ENCODE data around the gene FLNC.
A peak's percentile ranks its signal among the peaks of the same experiment; 100 is the strongest.

The FLNC gene

DNA sequence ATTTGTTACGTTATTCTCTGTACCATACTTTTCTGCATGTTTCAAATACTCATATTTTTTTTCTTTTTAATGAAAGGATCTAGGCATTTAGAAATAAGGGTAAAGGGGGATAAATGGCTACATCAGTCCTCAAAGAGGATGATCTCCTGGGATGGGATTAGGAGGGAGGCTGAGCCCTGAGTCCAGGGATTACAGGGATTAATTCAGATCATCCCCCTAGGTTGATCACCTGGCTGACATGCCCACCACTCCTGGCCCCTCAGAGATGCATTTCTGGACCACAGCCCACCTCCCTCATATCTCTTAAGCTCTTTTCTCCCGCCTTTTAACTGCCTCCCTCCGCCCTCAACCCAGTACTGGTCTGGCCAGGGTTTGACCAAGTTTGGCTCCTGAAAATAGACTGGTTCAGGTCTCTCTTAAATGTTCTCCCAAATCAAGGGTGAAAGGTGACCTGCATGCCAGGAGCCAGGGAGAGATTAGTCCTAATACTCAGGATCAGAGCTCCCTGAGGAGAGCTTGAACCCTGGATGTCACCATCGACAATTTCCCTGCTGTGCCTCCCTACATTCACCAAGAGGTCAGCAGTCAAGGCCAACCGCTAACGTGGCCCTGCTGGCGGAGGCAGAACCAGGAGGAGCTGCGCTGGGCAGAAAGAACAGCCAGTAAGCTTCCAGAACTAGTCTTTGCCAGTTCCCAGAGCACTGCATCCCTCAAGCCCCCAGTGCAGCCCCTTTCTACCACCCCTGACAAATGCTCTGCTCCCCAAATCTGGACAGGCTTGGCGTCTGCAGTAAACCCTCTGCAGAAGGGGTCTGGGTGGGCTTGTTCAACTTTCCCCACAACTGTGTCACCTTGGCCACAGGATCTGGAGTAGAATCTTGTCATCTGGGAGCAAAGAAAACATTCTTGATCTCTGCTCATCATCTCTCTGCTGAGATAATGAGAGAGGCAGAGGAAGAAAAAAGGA, 41.5 kb upstream of the FLNC start:
- Mint-ChIP-seq H3K27ac (no peak overlapping the region), H3K36me3 (ENCODE audit: low read depth) (no peaks in the 10 kb centered on the region), H3K9me3 (no peaks in the 10 kb centered on the region), H3K4me3 (peak overlapping the region; percentile 89 to 94 (median 94)), H3K4me1 (peaks cover 14% of the 10 kb centered on the region), H3K27me3 (ENCODE audit: low read depth) (peaks cover 21% of the 10 kb centered on the region)
- TF ChIP-seq, protein P1, sequence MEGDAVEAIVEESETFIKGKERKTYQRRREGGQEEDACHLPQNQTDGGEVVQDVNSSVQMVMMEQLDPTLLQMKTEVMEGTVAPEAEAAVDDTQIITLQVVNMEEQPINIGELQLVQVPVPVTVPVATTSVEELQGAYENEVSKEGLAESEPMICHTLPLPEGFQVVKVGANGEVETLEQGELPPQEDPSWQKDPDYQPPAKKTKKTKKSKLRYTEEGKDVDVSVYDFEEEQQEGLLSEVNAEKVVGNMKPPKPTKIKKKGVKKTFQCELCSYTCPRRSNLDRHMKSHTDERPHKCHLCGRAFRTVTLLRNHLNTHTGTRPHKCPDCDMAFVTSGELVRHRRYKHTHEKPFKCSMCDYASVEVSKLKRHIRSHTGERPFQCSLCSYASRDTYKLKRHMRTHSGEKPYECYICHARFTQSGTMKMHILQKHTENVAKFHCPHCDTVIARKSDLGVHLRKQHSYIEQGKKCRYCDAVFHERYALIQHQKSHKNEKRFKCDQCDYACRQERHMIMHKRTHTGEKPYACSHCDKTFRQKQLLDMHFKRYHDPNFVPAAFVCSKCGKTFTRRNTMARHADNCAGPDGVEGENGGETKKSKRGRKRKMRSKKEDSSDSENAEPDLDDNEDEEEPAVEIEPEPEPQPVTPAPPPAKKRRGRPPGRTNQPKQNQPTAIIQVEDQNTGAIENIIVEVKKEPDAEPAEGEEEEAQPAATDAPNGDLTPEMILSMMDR (IDR thresholded peaks at IDR 0.05; ENCODE audit: unreplicated experiment in 3 of 3): no peak

DNA sequence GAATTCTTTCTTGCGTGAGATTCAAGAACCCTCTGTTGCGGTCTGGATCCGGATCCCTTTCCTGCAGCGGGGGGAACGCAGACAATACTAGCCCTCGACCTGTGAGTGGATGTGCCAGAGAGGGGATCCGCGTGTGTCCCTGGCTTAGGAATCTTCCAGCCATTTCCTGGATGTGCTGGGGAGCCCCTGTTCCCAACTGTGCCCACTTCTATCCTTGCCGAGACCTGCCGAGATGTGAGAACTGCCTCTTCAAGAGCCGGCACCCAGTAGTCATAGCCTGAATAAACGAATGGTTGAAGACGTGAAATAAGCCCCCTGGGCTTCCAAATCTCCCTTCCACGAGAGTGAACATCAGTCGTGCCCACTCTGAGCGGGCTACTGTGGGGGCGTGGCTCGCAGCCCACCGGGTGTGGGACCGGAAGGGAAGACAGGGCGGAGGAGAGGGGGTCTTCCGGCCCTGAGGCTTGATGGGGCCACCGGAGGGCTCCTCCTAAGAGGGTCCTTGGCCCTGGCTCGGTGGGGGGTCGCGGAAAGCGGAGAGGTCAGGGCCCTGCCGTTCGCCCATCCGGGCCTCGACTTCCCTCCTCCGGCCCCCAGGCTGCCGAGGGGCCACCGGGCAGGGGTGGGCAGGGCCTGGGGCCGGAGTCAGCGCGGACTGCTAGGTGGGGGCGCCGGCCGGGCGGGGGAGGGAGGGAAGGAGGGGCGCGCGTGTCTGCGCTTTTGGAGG, 39.7 kb upstream of the FLNC start:
- H3K27me3 Mint-ChIP-seq (ENCODE audit: low read depth): peaks cover 21% of the 10 kb centered on the region
- H3K36me3 Mint-ChIP-seq (ENCODE audit: low read depth): peaks cover 12% of the 10 kb centered on the region
- H3K9me3 Mint-ChIP-seq: no peaks in the 10 kb centered on the region
- TF ChIP-seq, protein P1 (IDR thresholded peaks at IDR 0.05; ENCODE audit: unreplicated experiment in 3 of 3): no peak
- H3K27ac Mint-ChIP-seq: peak overlapping the region; percentile 53 to 86 (median 66)
- peak overlapping the region; percentile 89 to 94 (median 94) for H3K4me3 Mint-ChIP-seq
- peaks cover 21% of the 10 kb centered on the region for H3K4me1 Mint-ChIP-seq

DNA sequence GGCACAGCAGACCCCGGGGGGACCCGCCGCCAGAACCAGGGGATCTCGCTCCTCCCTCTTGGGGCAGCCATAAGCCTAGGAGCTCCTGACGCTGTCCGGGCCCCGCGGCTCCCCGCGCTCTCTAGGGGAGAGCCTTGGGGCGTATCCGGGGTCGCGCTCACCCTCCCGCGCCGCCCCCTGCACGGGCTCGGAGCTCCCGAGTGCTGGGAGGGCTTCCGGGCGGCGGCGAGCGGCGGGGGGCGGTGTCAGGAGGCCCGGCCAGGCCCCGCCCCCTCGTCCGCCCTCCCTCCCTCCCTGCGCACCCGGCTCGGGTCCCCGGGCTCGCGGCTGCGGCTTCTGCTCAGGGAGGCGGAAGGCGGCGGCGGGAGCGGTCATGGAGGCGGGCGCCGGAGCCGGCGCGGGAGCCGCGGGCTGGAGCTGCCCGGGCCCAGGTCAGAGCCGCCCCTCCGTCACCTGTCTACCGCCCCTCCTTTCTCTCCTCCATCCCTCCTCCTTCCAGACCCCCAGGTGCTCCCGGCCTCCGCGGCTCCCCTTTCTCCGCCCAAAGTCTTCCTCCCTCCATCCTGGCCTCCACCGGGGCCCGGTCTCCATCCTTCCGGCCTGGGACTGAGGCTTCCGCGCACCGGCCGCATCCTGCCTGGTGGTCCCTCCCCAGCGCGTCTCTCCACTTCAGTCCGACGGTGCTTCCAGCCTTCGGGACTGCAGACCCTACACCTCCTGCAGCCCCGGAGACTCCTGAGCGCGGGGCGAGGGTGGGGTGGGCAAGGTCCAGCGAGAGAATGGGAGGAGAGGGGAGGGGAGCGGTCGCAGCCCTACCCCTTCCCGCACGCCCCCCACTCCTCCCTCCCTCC, 38.9 kb upstream of the FLNC start, which contains the start of gene CCDC136:
CCDC136 (plus strand) TSS at position 848 of the 851 bp plus-strand sequence. CDS start 444 bp downstream, outside the sequence.
- peaks cover 21% of the 10 kb centered on the region for H3K27me3 Mint-ChIP-seq (ENCODE audit: low read depth)

DNA sequence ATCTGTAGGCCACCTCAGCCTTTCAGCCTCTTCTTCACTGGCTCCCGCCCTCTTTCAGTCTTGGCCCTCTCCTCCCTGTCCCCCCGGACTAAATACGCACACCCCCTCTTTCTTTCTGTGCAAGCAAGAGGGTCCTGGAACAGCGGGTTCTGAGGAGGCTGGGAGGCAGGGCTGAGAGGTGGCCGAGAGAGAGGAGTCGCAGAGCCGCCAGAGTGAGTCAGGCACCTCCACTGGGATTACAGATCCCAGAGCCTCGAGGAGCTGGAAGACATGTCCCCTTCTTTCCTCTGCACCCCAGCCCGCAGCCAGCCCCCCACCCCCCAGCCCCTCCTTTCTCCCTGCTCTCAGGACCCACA, 38.3 kb upstream of the FLNC start:
- H3K4me1 Mint-ChIP-seq: peaks cover 32% of the 10 kb centered on the region
- H3K27ac Mint-ChIP-seq: no peak overlapping the region
- peaks cover 21% of the 10 kb centered on the region for H3K27me3 Mint-ChIP-seq (ENCODE audit: low read depth)
- no peaks in the 10 kb centered on the region for H3K9me3 Mint-ChIP-seq
- peaks cover 24% of the 10 kb centered on the region for H3K36me3 Mint-ChIP-seq (ENCODE audit: low read depth)
- TF ChIP-seq, protein P1 (IDR thresholded peaks at IDR 0.05; ENCODE audit: unreplicated experiment in 3 of 3): no peak
- H3K4me3 Mint-ChIP-seq: peak overlapping the region; percentile 85 to 92 (median 88)

More for the DNA sequence above, 38.9 kb upstream of the FLNC start, which contains the start of gene CCDC136:
- Mint-ChIP-seq H3K4me3 (peak within 1 kb of the TSS; percentile 85 to 92 (median 88)), H3K27ac (no peak within 1 kb of the TSS), H3K36me3 (ENCODE audit: low read depth) (peaks cover 20% of the 10 kb centered on the region), H3K4me1 (peaks cover 29% of the 10 kb centered on the region), H3K9me3 (no peaks in the 10 kb centered on the region)
- TF ChIP-seq, protein P1 (IDR thresholded peaks at IDR 0.05; ENCODE audit: unreplicated experiment in 3 of 3): no peak

DNA sequence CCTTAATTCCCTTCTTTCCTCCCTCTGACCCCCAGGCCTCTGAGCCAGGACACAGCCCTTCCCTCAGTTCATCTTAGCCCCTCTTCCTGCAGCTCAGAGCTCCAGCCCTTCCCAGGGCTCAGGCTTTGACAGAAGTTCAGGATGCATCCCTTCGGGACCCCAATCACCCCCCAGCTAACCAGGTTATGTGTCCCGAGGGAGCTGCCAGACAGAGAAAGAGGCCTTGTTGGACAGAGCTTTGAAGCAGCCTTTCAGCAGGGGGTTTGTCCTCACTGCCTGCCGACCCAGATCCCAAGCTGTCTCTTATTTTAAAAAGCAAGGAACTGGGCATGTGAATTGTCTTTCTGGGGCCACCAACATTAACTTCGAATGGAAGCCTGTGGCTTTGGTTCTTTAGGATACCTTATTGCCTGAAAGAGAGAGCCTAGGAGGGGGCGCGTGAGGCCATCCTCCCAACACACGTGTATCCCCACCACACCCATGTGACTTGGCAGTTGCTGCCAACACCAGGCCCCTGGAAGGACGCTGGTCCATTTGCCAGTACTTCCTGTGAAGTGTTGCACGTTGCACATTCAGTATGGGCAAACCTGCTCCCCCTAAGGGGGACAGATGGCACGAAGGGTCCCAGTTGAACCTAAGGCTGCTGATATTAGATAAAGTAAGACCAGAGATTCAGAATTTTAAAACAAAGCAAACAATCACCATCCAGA, 37.6 kb upstream of the FLNC start:
- peaks cover 32% of the 10 kb centered on the region for H3K4me1 Mint-ChIP-seq
- no peak overlapping the region for H3K27ac Mint-ChIP-seq
- peaks cover 31% of the 10 kb centered on the region for H3K36me3 Mint-ChIP-seq (ENCODE audit: low read depth)
- TF ChIP-seq, protein P1 (IDR thresholded peaks at IDR 0.05; ENCODE audit: unreplicated experiment in 3 of 3): no peak
- H3K9me3 Mint-ChIP-seq: no peaks in the 10 kb centered on the region
- H3K27me3 Mint-ChIP-seq (ENCODE audit: low read depth): peaks cover 21% of the 10 kb centered on the region
- peak overlapping the region; percentile 83 to 92 (median 88) for H3K4me3 Mint-ChIP-seq
